Coronary artery (tissue), 2 donors: ENCODE data around the gene MED26.

Source experiments
- DNase-seq: peaks from one replicate; pipeline ENCODE4 v3.0.0-alpha.2; 2017; ENCODE audit warnings: low spot score
- H3K27ac ChIP-seq, 2 donors: fragments of 200-600 bp; sonication (generic); one replicate each; pipeline ENCODE4 v1.5.1; 2016 to 2019
- H3K4me3 ChIP-seq: fragments of 200-600 bp; sonication (generic); 2 replicates; pipeline ENCODE4 v1.5.1; 2016; ENCODE audit warnings: mild to moderate bottlenecking, moderate library complexity
- CTCF ChIP-seq: fragments of 200-600 bp; sonication (generic); IDR thresholded peaks from one replicate; pipeline ENCODE4 v1.5.1; 2019; ENCODE audit warnings: antibody characterized with exemption

MED26 gene

DNA sequence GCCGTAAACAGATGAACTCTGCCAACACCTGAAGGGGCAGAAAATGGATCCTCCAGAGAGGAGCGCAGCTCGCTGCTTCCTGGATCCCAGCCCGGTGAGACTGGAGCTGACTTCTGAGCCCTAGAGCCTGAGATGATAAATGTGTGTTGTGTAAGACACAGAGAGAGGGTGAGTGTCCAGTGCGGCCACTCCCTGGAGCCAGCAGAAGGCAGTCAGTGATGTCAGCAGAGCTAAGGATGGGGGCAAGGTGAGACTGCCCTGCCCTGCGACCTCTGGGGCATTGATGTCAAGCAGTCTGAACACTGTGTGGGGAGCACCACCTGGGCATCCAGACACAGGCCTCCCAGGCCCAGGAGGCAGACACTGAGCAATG is 46.0 kb downstream of the MED26 start:
- no peak for DNase-seq
- Histone ChIP-seq H3K4me3 (no peak overlapping the region), H3K27ac (peak overlapping the region in 1 of 2 donors; percentile 2)
- no peak for TF ChIP-seq CTCF

- peak overlapping the region in 1 of 2 donors; percentile 29 for H3K27ac ChIP-seq
- DNase-seq: no peak
- TF ChIP-seq CTCF: no peak
- no peak overlapping the region for H3K4me3 ChIP-seq
Measured at GRCh38 chr19:16581145-16581970, 46.6 kb downstream of the MED26 start.

GRCh38 chr19:16579381-16579780 is 48.6 kb downstream of the MED26 start:
- TF ChIP-seq CTCF: no peak
- H3K27ac ChIP-seq: no peak overlapping the region

DNA sequence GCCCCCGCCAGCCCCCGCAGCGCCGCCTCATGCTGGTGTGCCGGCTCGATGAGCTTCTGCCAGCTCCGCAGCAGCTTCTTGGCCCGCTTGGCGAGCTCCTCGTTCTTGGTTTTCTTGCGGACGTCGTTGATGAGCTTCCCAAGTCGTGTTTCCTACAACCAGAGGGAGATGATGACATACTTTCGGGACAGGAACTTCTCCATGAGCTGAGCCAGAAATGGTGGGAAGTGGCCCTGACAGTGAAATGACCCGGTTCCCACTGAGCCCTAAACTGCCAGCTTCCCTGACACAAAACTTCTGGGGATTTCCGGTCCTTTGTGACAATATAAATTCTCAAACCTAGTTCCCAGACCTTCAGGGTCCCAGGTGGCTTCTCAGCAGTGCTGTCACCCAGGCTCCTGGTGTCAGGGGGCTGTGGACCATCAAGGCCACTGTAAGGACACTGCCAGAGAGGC is 50.4 kb downstream of the MED26 start:
- Histone ChIP-seq H3K27ac (no peak overlapping the region), H3K4me3 (no peak overlapping the region)
- DNase-seq: no peak
- no peak for TF ChIP-seq CTCF

More at GRCh38 chr19:16579381-16579780, 48.6 kb downstream of the MED26 start:
- H3K4me3 ChIP-seq: no peak overlapping the region
- no peak for DNase-seq

DNA sequence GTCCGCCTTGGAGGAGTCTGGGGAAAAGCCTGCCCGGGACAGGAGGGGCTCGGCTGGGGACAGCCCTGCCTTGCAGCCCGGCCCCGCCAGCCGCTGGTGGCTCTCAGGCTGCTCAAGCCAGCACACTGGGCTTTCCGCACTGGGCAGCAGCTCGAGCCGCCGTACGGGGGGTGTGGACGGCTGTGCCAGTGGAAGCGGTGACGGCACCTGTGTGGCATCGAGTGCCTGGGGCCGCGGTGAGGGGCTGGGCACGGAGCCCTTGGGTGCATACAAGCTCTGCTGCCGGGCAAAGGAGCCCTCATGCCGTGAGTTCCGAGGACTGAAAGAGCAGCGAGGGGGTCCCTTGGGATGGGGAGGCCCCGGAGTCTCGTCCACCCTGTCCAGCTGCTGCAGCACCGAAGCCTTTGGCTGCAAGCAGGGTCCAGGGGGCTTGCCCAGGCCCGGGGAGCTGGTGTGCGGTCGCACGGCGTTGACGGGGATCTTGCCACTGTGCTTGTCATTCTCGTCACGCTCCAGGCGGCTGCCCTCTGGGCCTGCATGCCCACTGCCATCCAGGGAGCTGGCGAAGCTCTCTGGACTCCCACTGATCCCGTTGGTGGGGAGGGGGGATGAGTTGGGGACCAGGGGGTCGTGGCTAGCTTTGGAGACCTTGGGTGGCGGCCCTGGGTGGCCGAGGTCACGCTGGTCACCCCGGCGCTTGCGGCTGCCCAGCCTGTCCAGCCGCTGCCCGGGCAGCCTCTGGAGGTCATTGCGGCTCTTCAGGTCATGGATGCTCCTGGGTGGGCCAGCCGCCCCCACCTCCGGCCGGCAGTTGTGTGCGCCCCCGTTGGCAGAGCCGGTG is 51.1 kb downstream of the MED26 start:
- Histone ChIP-seq H3K4me3 (no peak overlapping the region), H3K27ac (no peak overlapping the region)
- no peak for DNase-seq
- TF ChIP-seq CTCF: no peak

DNA sequence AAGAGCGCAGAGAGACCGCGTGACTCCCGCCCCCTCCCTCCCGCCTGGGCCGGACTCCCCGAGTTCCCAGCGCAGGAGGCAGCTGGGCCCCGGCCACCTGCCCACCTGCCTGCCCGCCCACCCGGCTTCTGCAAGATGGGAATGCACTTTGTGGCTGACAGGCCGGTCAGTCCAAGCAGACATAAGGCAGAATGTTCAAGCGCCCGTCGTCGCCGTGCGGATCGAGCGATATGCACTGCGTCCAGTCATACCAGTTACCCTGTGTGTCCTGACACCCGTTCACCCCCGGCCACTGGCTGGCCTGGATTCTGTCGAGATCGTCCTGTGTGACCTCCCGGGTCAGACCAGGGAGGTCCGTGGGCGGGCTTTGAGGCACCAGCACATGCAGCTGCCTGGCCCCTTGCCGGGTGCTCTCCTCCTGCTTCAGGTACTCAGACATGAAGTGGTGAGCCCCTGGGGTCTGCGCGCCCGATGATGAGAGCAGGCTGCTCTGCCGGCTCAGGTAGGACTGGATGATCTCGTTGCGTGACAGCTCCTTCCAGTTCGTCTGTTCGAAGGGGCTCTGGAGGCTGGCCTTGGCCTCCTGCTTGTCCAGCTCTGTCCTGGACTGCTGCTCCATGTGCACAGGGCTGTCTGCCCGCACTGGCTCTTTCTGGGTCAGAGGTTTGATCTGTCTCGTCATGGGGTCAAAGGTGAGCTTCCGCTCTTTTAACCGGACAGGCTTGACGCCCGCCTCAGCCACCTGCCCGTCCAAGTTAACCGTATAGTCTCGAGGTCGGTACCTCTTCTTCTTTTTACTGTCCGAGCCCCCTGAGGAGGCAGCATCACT is 51.9 kb downstream of the MED26 start:
- no peak overlapping the region for H3K4me3 ChIP-seq
- no peak overlapping the region for H3K27ac ChIP-seq
- TF ChIP-seq CTCF: no peak
- no peak for DNase-seq
